Nephron (organoid): ENCODE results near the gene PPP3CA.
A peak's percentile ranks its signal among the peaks of the same experiment; 100 is the strongest.

Experiments
- H3K27ac Mint-ChIP-seq, 3 experiments: 2 replicates each; pipeline ENCODE4 v1.8.0; 2020; ENCODE audit warnings: mixed read lengths in 3 of 3, mild to moderate bottlenecking in 2 of 3, moderate library complexity in 1 of 3
- H3K27me3 Mint-ChIP-seq: 2 replicates; pipeline ENCODE4 v1.8.0; 2021; ENCODE audit warnings: low read depth, mild to moderate bottlenecking, moderate library complexity, mixed read lengths
- H3K36me3 Mint-ChIP-seq: 2 replicates; pipeline ENCODE4 v1.8.0; 2020; ENCODE audit warnings: low read depth, mixed read lengths
- H3K4me1 Mint-ChIP-seq: 2 replicates; pipeline ENCODE4 v1.8.0; 2020; ENCODE audit warnings: mixed read lengths
- H3K4me3 Mint-ChIP-seq, 3 experiments: 2 replicates each; pipeline ENCODE4 v1.8.0; 2020; ENCODE audit warnings: mild to moderate bottlenecking in 3 of 3, mixed read lengths in 3 of 3, moderate library complexity in 2 of 3
- H3K9me3 Mint-ChIP-seq: 2 replicates; pipeline ENCODE4 v1.8.0; 2020; ENCODE audit warnings: mixed read lengths
- TF ChIP-seq, protein P1 (sequence below), 3 experiments: fragments of 200-600 bp; sonication (generic); IDR thresholded peaks; one replicate each; pipeline ENCODE4 v1.5.0; 2021; ENCODE audit warnings: antibody characterized with exemption in 3 of 3; ENCODE audit not compliant: unreplicated experiment in 3 of 3

Gene PPP3CA

DNA sequence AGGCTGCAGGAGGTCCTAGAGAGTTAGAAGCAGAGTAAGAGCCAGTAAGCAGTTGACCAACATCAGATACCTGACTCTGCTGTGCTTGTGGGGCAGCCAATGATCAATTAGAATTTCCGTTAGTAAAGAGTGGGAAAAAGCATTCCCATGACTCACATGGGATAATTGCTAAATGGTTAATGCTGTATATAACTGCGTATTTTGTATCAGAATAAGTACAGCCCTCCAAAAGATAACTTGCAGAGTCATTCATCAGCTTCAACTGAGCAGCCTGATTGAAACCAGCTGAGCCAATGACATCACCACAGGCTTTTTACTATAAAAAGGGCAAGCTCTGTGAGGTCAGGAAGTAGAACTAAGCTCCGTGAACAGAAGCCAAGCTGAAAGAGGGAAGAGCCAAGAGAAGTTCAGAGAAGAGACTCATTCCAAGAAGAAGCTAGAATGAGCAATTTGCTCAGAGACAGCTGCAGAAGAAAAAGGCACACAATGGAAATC lies 67.9 kb downstream of the PPP3CA start:
- TF ChIP-seq, protein P1, sequence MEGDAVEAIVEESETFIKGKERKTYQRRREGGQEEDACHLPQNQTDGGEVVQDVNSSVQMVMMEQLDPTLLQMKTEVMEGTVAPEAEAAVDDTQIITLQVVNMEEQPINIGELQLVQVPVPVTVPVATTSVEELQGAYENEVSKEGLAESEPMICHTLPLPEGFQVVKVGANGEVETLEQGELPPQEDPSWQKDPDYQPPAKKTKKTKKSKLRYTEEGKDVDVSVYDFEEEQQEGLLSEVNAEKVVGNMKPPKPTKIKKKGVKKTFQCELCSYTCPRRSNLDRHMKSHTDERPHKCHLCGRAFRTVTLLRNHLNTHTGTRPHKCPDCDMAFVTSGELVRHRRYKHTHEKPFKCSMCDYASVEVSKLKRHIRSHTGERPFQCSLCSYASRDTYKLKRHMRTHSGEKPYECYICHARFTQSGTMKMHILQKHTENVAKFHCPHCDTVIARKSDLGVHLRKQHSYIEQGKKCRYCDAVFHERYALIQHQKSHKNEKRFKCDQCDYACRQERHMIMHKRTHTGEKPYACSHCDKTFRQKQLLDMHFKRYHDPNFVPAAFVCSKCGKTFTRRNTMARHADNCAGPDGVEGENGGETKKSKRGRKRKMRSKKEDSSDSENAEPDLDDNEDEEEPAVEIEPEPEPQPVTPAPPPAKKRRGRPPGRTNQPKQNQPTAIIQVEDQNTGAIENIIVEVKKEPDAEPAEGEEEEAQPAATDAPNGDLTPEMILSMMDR (IDR thresholded peaks at IDR 0.05; ENCODE audit: unreplicated experiment in 3 of 3): no peak
- H3K27ac Mint-ChIP-seq: peak overlapping the region in 1 of 3 experiments; percentile 29
- no peaks in the 10 kb centered on the region for H3K36me3 Mint-ChIP-seq
- no peaks in the 10 kb centered on the region for H3K27me3 Mint-ChIP-seq
- peaks cover 28% of the 10 kb centered on the region for H3K4me1 Mint-ChIP-seq
- H3K4me3 Mint-ChIP-seq: no peak overlapping the region
- H3K9me3 Mint-ChIP-seq: no peaks in the 10 kb centered on the region

DNA sequence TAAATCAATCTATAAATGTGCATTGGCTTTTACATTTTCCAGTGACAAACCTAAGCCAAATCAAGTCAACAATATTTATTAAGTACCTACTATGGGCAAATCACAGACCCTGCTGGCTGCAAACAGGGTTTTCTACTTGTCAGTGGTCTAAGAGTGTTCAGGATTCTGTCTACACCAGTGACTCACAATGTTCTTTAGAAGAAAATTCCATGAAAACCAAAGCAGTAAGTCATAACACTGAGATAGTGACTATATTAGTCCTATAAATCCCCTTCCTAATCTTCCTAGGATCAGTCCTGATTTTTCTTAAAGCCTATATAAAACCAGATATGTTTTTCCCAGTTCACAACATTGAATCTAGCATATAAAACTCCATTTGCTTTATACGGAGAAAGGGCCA lies 69.7 kb downstream of the PPP3CA start:
- H3K4me1 Mint-ChIP-seq: peaks cover 27% of the 10 kb centered on the region
- H3K4me3 Mint-ChIP-seq: no peak overlapping the region
- no peaks in the 10 kb centered on the region for H3K9me3 Mint-ChIP-seq
- no peak overlapping the region for H3K27ac Mint-ChIP-seq
- no peaks in the 10 kb centered on the region for H3K36me3 Mint-ChIP-seq
- TF ChIP-seq, protein P1 (IDR thresholded peaks at IDR 0.05; ENCODE audit: unreplicated experiment in 3 of 3): no peak
- no peaks in the 10 kb centered on the region for H3K27me3 Mint-ChIP-seq

DNA sequence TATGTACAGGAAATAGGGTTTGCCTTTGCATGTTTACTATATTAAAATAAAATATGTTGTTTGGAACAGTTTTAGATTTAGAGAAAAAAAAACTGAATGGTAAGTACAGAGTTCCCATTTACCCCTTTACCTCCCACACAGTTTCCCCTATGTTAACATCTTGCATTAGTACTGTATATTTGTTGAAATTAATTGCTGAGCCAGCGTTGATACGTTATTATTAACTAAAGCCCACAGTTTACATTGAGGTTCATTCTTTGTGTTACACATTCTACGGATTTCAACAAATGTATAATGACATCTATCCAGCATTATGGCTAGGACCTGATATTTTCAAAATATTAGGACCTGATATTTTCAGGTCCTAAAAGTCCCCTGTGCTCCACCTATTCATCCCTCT lies 70.7 kb downstream of the PPP3CA start:
- Mint-ChIP-seq H3K4me1 (peaks cover 27% of the 10 kb centered on the region), H3K27me3 (no peaks in the 10 kb centered on the region), H3K4me3 (no peak overlapping the region), H3K36me3 (no peaks in the 10 kb centered on the region), H3K27ac (no peak overlapping the region), H3K9me3 (no peaks in the 10 kb centered on the region)
- TF ChIP-seq, protein P1 (IDR thresholded peaks at IDR 0.05; ENCODE audit: unreplicated experiment in 3 of 3): no peak

DNA sequence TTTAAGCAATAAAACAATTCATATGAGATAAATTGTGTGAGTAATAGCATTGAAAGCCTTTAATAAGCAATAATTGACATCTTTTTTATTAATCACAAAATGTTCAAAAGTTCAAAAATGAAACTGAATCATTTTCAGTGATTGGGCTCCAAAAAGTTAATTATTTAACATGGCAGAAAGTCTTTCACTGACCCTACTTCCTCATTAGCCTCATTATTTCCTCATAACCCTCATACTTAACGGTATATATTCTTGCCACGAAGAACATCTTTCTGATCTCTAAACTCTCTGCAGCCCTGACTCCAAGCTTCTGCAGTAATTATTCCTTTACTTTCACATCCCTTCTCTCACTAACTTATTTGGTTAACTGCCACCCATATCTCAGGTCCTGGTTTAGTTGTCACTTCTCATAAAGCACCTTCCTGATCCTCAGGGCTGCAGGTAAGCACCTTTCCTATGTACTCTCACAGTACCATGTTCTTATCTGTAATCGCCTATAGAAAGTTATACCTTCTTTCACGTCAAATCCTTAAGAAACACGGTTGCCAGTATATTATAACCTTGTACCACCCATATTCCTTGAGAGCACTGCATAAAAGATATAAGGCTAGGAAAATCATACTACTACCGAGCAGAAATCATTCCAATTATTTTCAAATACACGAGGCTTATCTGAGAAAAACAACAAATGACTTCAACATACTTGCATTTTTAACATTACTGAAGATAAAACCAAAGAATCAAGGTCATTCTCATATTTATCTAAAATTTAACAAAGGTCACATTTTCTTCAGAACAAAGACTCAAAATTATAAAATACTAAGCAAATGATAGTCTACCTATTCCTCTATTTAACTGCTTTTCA lies 72.2 kb downstream of the PPP3CA start:
- H3K36me3 Mint-ChIP-seq: no peaks in the 10 kb centered on the region
- no peak overlapping the region for H3K4me3 Mint-ChIP-seq
- no peak overlapping the region for H3K27ac Mint-ChIP-seq
- H3K4me1 Mint-ChIP-seq: peaks cover 20% of the 10 kb centered on the region
- H3K9me3 Mint-ChIP-seq: no peaks in the 10 kb centered on the region
- TF ChIP-seq, protein P1 (IDR thresholded peaks at IDR 0.05; ENCODE audit: unreplicated experiment in 3 of 3): no peak
- H3K27me3 Mint-ChIP-seq: no peaks in the 10 kb centered on the region

DNA sequence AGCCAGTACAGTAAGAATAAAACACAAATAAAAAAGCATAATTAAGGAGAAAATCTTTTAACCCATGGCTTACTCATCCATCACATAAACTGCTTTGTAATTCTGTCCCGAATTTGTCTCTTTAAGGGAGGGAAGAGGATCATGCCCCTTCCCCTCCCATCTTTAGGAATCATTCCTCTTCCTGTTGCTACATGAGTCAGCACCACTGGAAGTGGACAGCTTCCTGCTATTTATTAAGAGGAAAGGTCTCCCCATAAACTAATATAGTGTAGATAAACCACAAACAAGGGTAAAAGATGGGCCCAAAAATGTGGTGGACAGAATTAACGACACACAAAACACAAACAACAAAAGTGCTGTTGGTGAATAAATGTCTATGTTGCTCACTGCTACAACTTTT lies 75.8 kb downstream of the PPP3CA start:
- Mint-ChIP-seq H3K36me3 (no peaks in the 10 kb centered on the region), H3K9me3 (no peaks in the 10 kb centered on the region), H3K27ac (no peak overlapping the region), H3K27me3 (no peaks in the 10 kb centered on the region), H3K4me1 (no peaks in the 10 kb centered on the region), H3K4me3 (no peak overlapping the region)
- TF ChIP-seq, protein P1 (IDR thresholded peaks at IDR 0.05; ENCODE audit: unreplicated experiment in 3 of 3): no peak

DNA sequence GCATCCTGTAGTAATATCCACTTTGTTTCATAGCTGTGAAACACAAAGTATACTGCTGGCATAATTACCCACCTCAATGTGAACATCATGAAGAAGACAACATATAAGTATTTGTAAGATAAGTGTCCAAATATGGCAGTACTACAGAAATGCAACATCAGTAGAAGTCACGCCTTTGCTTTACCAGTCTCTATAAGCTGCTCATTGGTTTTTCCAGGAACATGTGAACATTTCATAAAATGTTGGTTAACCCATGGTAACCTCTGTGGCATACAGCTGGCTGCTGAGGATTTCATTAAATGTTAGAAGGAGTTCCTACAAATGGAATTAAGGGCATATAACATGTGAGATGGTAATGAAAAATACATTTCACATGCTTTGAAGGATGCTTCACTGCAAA lies 77.6 kb downstream of the PPP3CA start:
- Mint-ChIP-seq H3K36me3 (no peaks in the 10 kb centered on the region), H3K27me3 (no peaks in the 10 kb centered on the region), H3K9me3 (no peaks in the 10 kb centered on the region), H3K4me3 (no peak overlapping the region), H3K27ac (no peak overlapping the region), H3K4me1 (no peaks in the 10 kb centered on the region)
- TF ChIP-seq, protein P1 (IDR thresholded peaks at IDR 0.05; ENCODE audit: unreplicated experiment in 3 of 3): no peak
